Measurements from ENCODE around the gene EIF2B4.
"Not testable (repeated sequence)": the region's sequence is repeated elsewhere in the genome, so short reads cannot be mapped to it uniquely, and the experiment has no call there.

The EIF2B4 gene

DNA sequence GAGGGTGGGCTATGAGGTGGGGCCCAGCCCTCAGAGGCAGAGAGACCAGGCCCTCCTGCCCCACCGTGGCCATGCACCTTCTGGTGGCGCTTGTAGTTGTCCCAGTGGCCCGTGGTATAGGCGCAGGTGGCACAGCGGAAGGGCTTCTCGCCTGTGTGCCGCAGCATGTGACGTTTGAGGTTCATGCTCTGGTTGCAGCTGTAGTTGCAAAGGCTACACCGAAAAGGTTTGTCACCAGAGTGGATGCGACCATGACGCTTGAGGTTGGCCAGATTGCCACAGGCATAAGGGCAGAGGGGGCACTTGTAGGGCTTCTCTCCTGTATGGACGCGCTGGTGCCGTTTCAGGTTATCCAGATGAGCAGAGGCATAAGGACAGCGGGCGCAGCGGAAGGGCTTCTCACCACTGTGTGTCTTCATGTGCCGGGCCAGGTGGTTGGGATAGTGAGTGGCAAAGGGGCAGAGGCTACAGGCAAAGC lies 7.5 kb upstream of the EIF2B4 start:
- DNase-seq: no peak

- no peak for DNase-seq
Measured at GRCh38 chr2:27376866-27377617, 6.9 kb upstream of the EIF2B4 start.

DNA sequence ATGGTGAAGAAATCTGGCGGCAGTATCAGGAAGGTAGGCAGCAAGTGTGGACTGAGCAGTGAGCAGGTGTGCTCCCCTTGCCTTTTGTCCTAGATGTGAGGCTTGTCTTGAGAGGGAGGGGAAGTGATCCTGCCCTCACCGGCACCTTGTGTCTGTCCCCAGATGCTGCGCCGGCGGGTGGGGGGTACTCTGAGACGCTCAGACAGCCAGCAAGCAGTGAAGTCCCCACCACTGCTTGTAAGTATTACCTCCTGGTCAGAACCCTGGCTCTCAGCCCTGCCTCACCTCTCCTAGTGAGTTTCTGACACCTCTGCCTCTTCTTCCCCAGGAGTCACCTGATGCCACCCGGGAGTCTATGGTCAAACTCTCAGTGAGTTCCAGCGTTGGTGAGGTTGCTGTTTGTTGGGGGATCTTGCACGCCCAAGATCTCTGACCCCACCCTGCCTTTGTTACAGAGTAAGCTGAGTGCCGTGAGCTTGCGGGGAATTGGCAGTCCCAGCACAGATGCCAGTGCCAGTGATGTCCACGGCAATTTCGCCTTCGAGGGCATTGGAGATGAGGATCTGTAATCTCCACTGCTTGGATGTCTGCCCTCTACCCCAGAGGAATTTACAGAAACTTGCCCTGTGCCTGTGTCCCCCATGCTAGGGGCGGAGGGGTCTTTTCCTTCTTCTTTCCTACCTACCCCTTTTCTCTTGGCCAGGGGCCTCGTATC lies 6.2 kb upstream of the EIF2B4 start:
- no peak for DNase-seq

GRCh38 chr2:27375513-27376099 lies 5.5 kb upstream of the EIF2B4 start:
- no peak for DNase-seq

DNA sequence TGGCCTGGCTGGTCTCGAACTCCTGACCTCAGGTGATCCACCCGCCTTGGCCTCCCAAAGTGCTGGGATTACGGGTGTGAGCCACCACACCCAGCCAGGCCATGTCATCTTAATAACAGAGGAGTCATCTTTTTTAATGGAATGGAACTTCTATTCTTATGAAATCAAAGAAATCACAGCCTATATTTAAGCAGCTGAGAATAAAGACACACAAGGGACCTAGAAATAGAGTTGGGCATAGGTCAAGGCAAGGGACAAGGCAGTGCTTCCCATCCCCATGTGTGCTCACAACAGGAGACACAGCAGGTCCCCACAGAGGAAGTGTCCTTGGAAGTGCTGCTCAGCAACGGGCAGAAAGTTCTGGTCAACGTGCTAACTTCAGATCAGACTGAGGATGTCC lies 3.4 kb upstream of the EIF2B4 start:
- no peak for DNase-seq

DNA sequence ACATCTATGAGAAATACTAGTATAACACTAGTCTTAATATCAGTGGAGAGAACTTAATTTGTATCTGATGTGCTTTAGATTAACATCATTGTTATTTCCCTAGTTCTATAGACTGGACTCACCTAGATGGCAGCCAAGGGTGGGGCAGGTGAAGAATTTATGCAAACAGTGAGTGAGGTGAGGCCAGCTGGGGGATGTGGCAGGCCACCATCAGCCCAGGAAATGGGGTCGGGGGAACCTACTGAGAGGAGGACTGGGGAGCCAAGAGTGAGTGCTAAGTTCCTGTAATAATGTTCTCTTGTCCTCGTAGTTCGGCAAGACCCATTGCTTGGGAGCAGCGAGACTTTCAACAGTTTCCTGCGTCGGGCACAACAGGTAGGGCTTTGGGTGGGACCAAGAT lies 2.8 kb upstream of the EIF2B4 start:
- no peak for DNase-seq

DNA sequence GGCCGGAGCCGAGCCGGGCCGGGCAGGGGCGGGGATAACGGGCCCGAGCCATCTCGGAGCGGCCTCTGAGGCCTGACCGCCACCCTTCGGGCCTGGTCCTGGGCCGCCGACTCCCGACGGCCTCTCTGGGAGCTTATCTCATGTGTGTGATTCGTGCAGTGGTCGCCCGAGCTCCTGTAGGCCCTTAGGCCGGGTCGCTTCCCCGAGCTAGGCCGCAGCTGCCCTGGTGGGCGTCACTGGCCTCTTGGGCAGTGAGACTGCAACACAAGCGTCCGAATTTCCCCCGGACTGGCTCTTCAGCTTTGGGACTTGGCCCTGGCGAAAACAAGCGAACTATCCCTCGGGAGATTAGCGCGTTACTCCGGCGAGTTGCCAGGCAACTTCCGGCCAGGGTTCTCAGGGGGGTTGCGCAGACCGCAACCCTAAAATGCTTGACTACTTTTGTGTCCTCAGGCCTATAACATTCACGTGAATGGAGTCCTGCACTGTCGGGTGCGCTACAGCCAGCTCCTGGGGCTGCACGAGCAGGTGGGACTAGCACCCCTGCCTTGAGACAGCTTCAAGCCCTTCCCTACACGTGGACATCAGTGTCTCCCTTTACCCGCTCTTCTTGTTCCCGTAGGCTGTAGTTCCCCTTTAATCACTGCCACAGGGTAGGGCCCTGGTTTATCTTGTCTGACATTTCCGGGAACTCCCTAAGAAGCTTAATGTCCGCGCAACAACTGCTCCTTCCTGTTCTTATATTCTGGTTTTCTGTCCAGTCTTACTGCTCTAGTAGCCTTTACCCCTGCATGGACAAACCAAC lies 880 bp upstream of the EIF2B4 start:
- DNase-seq: peak; percentile 50

DNA sequence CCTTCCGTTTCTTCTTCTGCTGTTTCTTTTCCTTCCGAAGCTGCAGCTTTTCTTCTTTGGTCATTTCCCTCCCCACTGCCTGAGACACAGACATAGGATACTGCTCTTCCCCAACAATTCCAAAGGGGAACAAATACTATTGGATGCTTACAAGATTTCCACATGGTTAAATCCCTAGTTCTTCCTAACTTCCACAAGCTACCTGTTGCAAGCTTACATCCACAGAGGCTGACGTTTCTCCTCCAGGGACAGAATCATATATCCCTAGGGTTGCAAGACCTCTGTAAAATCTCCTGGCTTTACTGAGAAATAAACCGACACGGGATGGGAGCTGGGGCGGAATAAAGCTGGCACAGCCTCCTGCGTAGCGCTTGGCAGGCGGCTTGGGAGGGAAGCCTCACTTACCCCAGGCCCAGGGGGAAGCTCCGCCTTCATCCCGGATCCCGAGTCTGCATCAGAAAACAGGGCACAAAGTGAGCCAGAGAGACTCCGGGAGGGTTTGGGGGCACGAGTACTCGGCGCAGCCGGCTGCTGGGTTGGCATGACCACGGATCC lies 590 bp downstream of the EIF2B4 start:
- DNase-seq: no peak

- no peak for DNase-seq
Measured at GRCh38 chr2:27363933-27364332, 6.2 kb downstream of the EIF2B4 start.

- DNase-seq: no peak
Measured at GRCh38 chr2:27362678-27363420, 7.3 kb downstream of the EIF2B4 start.

- peak; percentile 96 for DNase-seq
Measured at GRCh38 chr2:27356382-27357181, 13.6 kb downstream of the EIF2B4 start, which contains the start of gene GTF3C2. Gene GTF3C2 (minus strand): TSS chr2:27356764. CDS start chr2:27343554, 13,210 bp downstream.

DNA sequence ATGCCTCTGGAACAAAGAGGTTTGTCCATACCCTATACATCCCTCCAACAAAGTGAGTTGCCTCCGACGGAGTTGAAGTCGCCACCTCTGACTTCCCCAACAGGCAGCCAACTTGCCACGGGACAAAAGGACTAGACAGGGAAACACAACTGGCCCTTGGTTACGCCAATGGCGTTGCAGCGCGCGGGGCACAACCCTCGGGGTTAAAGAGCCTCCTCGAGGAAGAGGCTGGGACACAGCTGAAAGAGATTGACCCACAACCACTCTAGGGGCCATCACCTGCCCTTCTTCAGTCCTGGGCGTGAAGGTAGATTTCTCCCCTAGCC lies 14.1 kb downstream of the EIF2B4 start:
- no peak for DNase-seq

DNA sequence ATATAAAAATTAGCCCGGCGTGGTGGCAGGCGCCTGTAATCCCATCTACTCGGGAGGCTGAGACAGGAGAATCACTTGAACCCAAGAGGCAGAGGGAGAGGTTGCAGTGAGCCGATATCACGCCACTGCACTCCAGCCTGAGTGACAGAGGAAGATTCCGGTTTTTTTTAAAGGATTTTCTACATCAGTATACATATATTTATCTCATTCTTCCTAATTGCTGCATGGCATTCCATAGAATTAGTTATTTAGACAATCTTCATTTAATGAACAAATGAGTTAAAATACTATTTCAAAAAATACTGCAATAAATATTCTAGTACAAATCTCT lies 15.6 kb downstream of the EIF2B4 start:
- no peak for DNase-seq

DNA sequence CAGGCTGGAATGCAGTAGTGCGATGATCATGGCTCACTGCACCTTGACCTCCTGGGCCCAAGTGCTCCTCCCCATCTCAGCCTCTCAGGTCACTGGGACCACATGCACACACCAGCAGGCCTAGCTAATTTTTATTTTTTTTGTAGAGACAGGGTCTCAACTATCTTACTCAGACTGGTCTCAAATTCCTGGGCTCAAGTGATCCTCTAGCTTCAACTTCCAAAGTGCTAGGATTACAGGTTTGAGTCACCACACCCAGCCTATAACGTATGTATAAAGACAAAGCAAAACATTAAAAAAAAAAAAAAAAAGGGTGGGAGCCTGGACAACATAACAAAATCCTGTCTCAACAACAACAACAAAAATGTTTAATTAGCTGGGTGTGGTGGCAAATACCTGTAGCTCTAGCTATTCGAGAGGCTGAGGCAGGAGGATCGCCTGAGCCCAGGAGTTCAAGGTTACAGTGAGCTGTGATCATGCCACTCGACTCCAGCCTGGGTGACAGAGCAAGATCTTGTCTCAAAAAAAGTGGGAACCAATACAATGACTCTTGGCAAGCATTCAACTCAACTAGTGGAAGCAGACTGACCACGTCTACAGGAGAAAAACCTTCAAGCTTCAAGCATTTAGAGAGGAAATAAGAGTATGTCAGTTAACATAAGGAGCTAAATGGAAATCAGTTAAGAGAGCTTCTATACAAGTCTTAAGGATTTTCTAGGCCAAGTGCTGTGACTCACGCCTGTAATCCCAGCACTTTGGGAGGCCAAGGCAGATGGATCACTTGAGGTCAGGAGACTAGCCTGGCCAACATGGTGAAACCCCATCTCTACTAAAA lies 16.2 kb downstream of the EIF2B4 start:
- DNase-seq: no peak

DNA sequence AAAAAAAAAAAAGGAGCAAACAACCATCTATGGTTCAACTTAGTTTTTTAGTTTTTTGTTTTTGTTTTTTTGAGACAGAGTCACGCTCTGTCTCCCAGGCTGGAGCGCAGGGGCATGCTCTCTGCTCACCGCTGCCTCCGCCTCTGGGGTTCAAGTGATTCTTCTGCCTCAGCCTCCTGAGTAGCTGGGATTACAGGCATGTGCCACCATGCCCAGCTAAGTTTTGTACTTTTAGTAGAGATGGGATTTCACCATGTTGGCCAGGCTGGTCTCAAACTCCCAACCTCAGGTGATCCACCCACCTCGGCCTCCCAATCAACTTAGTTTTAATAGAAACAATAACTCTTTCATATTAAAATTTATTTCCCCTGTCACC lies 16.8 kb downstream of the EIF2B4 start:
- not testable (repeated sequence) for DNase-seq

- DNase-seq: peak; percentile 23
Measured at GRCh38 chr2:27351802-27352598, 18.1 kb downstream of the EIF2B4 start.

- DNase-seq: no peak
Measured at GRCh38 chr2:27350106-27350693, 19.9 kb downstream of the EIF2B4 start.

DNA sequence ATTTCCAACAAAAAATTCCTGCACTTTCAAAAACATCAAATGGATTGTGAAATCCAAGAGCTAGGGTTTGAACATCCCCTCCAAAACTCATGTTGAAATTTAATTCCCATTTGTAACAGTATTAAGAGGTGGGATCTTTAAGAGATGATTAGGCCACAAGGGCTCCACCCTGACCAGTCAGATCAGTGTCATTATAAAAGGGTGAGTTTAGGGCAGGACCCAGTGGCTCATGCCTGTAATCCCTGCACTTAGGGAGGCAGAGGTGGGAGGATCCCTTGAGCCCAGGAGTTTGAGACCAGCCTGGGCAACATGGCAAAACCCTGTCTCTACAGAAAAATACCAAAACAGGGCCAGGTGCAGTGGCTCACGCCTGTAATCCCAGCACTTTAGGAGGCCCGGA lies 22.5 kb downstream of the EIF2B4 start:
- no peak for DNase-seq

DNA sequence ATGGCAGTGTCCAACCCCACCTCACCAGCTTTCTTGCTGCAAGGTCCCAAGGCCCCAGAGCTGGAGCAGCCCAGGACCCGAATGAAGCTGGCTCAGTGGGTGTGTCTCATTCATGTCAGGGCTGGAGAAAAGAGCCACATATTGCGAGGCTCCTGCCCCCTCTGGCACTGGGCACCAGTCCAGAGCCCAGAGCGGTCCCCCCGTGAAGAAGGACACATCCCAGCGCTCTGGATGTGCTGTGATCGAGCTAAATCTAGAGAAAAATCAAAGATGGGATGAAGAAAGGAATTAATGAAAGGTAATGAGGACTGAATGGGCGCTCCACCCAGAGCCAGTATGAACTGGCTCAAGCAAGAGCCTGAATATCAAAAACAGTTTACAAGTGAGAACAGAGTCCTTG lies 34.0 kb downstream of the EIF2B4 start:
- DNase-seq: no peak

Measured in activated CD4-positive, alpha-beta T cell treated with anti-CD3 and anti-CD28 coated beads for 48 hours (primary cell).